Uterus (tissue), 2 donors: ENCODE results near the gene SLC35A2.

Source experiments
- POLR2A ChIP-seq, 2 donors: fragments of 450-650 bp; IDR thresholded peaks; one replicate each; pipeline ENCODE4 v1.6.1; 2016; ENCODE audit warnings: antibody characterized with exemption in 2 of 2, mild to moderate bottlenecking in 1 of 2, moderate library complexity in 1 of 2
- TF ChIP-seq, protein P1 (sequence below), 4 experiments: fragments of 200-600 bp in 2 of 4; fragments of 450-650 bp in 2 of 4; sonication (generic) in 2 of 4; IDR thresholded peaks; one replicate each; pipeline ENCODE4 v1.5.1; 2016 to 2019; ENCODE audit warnings: antibody characterized with exemption in 4 of 4, mild to moderate bottlenecking in 2 of 4, moderate library complexity in 1 of 4

DNA sequence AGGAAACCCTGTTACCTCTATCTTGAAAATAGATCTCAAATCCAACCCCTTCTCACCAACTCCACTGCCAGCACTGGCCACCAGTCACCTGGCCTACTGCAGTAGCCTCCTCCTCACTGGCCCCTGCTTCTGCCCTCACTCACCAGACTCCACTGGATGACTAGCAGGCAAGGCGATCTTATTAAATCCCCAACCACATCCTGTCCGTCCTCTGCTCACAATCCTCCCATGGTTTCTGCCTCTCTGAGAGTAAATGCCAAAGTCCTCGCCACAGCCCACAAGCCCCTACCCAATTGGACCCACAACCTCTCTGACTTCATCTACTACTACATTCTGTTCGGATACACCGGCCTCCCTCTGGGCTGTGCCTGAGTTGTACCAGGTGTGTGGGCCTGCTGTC lies 12.8 kb upstream of the SLC35A2 start:
- TF ChIP-seq POLR2A (IDR thresholded peaks at IDR 0.05) = no peak
- TF ChIP-seq, protein P1, sequence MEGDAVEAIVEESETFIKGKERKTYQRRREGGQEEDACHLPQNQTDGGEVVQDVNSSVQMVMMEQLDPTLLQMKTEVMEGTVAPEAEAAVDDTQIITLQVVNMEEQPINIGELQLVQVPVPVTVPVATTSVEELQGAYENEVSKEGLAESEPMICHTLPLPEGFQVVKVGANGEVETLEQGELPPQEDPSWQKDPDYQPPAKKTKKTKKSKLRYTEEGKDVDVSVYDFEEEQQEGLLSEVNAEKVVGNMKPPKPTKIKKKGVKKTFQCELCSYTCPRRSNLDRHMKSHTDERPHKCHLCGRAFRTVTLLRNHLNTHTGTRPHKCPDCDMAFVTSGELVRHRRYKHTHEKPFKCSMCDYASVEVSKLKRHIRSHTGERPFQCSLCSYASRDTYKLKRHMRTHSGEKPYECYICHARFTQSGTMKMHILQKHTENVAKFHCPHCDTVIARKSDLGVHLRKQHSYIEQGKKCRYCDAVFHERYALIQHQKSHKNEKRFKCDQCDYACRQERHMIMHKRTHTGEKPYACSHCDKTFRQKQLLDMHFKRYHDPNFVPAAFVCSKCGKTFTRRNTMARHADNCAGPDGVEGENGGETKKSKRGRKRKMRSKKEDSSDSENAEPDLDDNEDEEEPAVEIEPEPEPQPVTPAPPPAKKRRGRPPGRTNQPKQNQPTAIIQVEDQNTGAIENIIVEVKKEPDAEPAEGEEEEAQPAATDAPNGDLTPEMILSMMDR (IDR thresholded peaks at IDR 0.05) = no peak
